ENCODE results near the gene C20orf204.

DNA sequence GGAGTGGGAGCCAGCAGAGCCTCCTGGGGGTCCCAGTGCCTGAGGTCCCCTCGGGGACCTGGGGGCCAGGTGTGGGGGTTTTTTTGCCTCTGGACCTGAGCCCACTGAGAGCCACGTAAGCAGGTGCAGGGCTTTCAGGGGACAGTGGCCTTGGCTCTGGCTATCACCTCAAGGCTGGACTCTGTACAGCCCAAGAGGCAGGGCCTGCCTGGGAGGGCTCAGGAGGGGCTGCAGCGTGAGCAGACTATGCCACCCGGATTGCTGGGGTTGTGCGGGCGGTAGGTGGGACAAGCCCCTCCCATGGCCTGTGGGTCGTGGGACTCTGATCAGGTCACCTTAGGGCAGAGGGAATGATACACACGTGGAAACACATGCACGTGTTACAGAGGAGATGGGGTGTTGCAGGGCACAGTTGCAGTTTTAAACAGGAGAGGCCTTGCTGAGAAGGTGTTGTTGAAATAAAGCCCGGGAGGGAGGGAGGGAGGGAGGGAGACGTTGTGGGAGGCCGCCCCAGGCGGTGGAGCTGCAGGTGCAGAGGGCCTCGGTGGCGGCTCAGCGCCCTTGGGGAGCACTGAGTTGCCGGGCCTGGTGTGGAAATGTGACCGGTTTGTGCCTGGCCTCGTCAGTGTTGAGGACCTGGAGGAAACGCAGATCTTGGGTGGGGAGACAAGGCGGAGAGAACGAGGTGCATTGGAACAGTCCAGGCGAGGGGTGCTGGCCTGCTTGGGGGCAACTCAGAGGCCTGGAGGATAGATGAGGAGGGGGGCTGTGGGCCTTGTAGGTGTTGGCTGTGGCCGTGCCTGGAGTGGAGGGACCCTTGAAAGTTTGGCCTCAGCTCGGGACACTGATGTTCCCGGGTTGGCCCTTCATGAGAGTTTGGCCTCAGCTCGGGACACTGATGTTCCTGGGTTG lies 29.3 kb downstream of the C20orf204 start:
- no peak for TF ChIP-seq CEBPB (IDR thresholded peaks at IDR 0.05; ENCODE audit: low read depth, low read length)
- TF ChIP-seq POU5F1 (IDR thresholded peaks at IDR 0.05; ENCODE audit: low read depth, low read length): no peak
